Liver (tissue), 9 donors: ENCODE measurements around the gene PKHD1. TPM values are rescaled to one million over a fixed set of nuclear protein-coding genes. Genes with fewer than 3 reads are reported as not detected.

Source experiments
- DNase-seq: peaks from one replicate; pipeline ENCODE4 v3.0.0-alpha.2; 2017; ENCODE audit warnings: low spot score
- H3K27ac ChIP-seq, 2 donors: one replicate each; pipeline ENCODE4 v1.7.0; 2013; ENCODE audit warnings: inconsistent platforms in 2 of 2, low read length in 2 of 2, control low read depth in 1 of 2, low read depth in 1 of 2, mild to moderate bottlenecking in 1 of 2
- H3K27me3 ChIP-seq, 4 donors: one replicate each; pipeline versions ENCODE4 v1.6.1 to v1.7.0; 2013; ENCODE audit warnings: low read length in 3 of 4, inconsistent platforms in 1 of 4, mild to moderate bottlenecking in 1 of 4, moderate library complexity in 1 of 4; ENCODE audit not compliant: control insufficient read depth in 4 of 4, insufficient read depth in 4 of 4
- H3K36me3 ChIP-seq, 4 donors: one replicate each; pipeline versions ENCODE4 v1.6.1 to v1.7.0; 2013; ENCODE audit warnings: low read length in 3 of 4, mild to moderate bottlenecking in 3 of 4, low read depth in 1 of 4, moderate library complexity in 1 of 4; ENCODE audit not compliant: control insufficient read depth in 4 of 4, insufficient read depth in 3 of 4
- H3K4me1 ChIP-seq, 4 donors: one replicate each; pipeline versions ENCODE4 v1.6.1 to v1.7.0; 2013; ENCODE audit warnings: low read length in 3 of 4, mild to moderate bottlenecking in 3 of 4, moderate library complexity in 1 of 4; ENCODE audit not compliant: control insufficient read depth in 4 of 4, insufficient read depth in 4 of 4
- H3K4me3 ChIP-seq, 3 donors: one replicate each; pipeline versions ENCODE4 v1.6.1 to v1.7.0; 2013; ENCODE audit warnings: low read length in 3 of 3, control low read depth in 1 of 3, low read depth in 1 of 3, mild to moderate bottlenecking in 1 of 3
- H3K9ac ChIP-seq, 2 donors: one replicate each; pipeline ENCODE4 v1.7.0; 2013; ENCODE audit warnings: low read length in 2 of 2, mild to moderate bottlenecking in 2 of 2, moderate library complexity in 2 of 2, control low read depth in 1 of 2, low read depth in 1 of 2
- H3K9me3 ChIP-seq, 4 donors: one replicate each; pipeline versions ENCODE4 v1.6.1 to v1.7.0; 2013; ENCODE audit warnings: low read length in 3 of 4; ENCODE audit not compliant: control insufficient read depth in 4 of 4
- FOXA1 ChIP-seq: IDR thresholded peaks from 2 replicates; pipeline ENCODE4 v1.6.1; 2016; ENCODE audit warnings: antibody characterized with exemption
- HNF4A ChIP-seq, 2 donors: conservative IDR thresholded peaks; 2 replicates each; pipeline ENCODE4 v1.6.1; 2016; ENCODE audit warnings: antibody characterized with exemption in 2 of 2, mild to moderate bottlenecking in 2 of 2
- HNF4G ChIP-seq: IDR thresholded peaks from 2 replicates; pipeline ENCODE4 v1.6.1; 2016; ENCODE audit warnings: antibody characterized with exemption
- RAD21 ChIP-seq, 2 donors: IDR thresholded peaks; 2 replicates each; pipeline ENCODE4 v1.6.1; 2016; ENCODE audit warnings: antibody characterized with exemption in 2 of 2, mild to moderate bottlenecking in 2 of 2
- REST ChIP-seq: IDR thresholded peaks from 2 replicates; pipeline ENCODE4 v1.6.1; 2016; ENCODE audit warnings: antibody characterized with exemption, mild to moderate bottlenecking
- SP1 ChIP-seq: IDR thresholded peaks from 2 replicates; pipeline ENCODE4 v1.6.1; 2018; ENCODE audit warnings: antibody characterized with exemption, mild to moderate bottlenecking
- WGBS: extraction: QIAGEN DNeasy Blood & Tissue Kit; methylation state at CpG from one replicate; pipeline ENCODE4 v1.1.7; 2013; 5-methylcytosine and 5-hydroxymethylcytosine counted together
- polyA plus RNA-seq, 2 donors: library from polyadenylated mRNA; stranded (reverse) in 1 of 2; unstranded in 1 of 2; fragments of 200-250 nt in 1 of 2; fragments of >200 nt in 1 of 2; fragmentation: Nextera tagmentation in 1 of 2; extraction: Ambion mirVana in 1 of 2; gene quantifications; one replicate each; pipeline versions ENCODE4 v1.2.1 to v1.2.3, GENCODE V29; 2013 to 2015
- total RNA-seq, 2 donors: library from RNA; depleted of rRNA; stranded (reverse); fragments of >200 nt; gene quantifications; one replicate each; pipeline ENCODE4 v1.2.3, GENCODE V29; 2014
- TF ChIP-seq, protein P1 (sequence below): IDR thresholded peaks from 2 replicates; pipeline ENCODE4 v1.6.1; 2016; ENCODE audit warnings: antibody characterized with exemption
- TF ChIP-seq, protein P2 (sequence below): IDR thresholded peaks from 2 replicates; pipeline ENCODE4 v1.6.1; 2016; ENCODE audit warnings: antibody characterized with exemption
- donor health status: healthy.
- donor health status: healthy.
- donor health status: healthy.
- donor health status: healthy.
- donor health status: healthy.

PKHD1 gene
- total and polyA plus RNA-seq, 4 donors: 0.45 to 10.6 (median 3.2) TPM

- DNase-seq: no peak
Observed at GRCh38 chr6:51800603-51801002, 286.8 kb downstream of the PKHD1 start.

GRCh38 chr6:51793393-51793792 lies 294.0 kb downstream of the PKHD1 start:
- Histone ChIP-seq H3K4me1 (no peaks in the 10 kb centered on the region), H3K36me3 (no peaks in the 10 kb centered on the region), H3K27ac (no peak overlapping the region), H3K4me3 (no peak overlapping the region), H3K9me3 (peaks cover 0 to 3% (median under 1%) of the 10 kb centered on the region in 4 donors), H3K27me3 (no peaks in the 10 kb centered on the region), H3K9ac (no peak overlapping the region)
- WGBS: 94% methylated on average over 3 of the region's 3 CpGs
- TF ChIP-seq, protein P1, sequence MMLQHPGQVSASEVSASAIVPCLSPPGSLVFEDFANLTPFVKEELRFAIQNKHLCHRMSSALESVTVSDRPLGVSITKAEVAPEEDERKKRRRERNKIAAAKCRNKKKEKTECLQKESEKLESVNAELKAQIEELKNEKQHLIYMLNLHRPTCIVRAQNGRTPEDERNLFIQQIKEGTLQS: no peak
- TF ChIP-seq HNF4G (no peak), SP1 (no peak), REST (no peak), RAD21 (IDR thresholded peaks at IDR 0.05) (no peak)
- TF ChIP-seq, protein P2, sequence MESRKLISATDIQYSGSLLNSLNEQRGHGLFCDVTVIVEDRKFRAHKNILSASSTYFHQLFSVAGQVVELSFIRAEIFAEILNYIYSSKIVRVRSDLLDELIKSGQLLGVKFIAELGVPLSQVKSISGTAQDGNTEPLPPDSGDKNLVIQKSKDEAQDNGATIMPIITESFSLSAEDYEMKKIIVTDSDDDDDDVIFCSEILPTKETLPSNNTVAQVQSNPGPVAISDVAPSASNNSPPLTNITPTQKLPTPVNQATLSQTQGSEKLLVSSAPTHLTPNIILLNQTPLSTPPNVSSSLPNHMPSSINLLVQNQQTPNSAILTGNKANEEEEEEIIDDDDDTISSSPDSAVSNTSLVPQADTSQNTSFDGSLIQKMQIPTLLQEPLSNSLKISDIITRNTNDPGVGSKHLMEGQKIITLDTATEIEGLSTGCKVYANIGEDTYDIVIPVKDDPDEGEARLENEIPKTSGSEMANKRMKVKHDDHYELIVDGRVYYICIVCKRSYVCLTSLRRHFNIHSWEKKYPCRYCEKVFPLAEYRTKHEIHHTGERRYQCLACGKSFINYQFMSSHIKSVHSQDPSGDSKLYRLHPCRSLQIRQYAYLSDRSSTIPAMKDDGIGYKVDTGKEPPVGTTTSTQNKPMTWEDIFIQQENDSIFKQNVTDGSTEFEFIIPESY: no peak
- DNase-seq: no peak

More at GRCh38 chr6:51800603-51801002, 286.8 kb downstream of the PKHD1 start:
- no peak overlapping the region for H3K27ac ChIP-seq
- H3K36me3 ChIP-seq: peaks cover 0 to 3% (median 0%) of the 10 kb centered on the region in 4 donors
- no peaks in the 10 kb centered on the region for H3K4me1 ChIP-seq
- no peak overlapping the region for H3K9ac ChIP-seq
- no peaks in the 10 kb centered on the region for H3K27me3 ChIP-seq
- no peak overlapping the region for H3K4me3 ChIP-seq
- TF ChIP-seq HNF4A (conservative IDR thresholded peaks at IDR 0.05): no peak
- TF ChIP-seq HNF4G: no peak
- TF ChIP-seq, protein P2: no peak
- no peak for TF ChIP-seq FOXA1
- H3K9me3 ChIP-seq: peaks cover 0 to 2% (median under 1%) of the 10 kb centered on the region in 4 donors
